SHP77 (cell line): Measurements from ENCODE around the gene SLC22A16.

Experiments
- DNase-seq, 2 experiments: peaks; one replicate each; lab custom pipeline; 2025; lab: John Stamatoyannopoulos, UW

Gene SLC22A16

DNA sequence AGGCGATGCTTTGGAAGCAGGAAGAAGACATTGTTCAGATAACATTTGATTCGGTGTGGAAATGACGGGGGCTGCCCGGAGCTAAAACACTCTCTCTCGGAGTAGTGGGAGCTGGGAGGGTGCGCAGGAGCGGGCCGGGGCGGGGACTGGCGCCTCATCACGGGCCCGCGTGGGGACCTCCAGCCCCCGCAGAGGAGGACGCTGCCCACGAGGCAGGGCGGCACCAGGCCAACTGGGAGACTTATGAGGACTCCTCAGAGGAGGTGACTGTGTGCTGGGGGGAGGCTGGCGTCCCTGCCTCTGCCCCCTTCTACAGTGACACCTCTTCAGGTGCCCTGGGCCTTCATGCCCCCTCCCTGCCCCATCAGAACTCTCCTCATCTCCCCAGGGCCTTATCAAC lies 76.2 kb downstream of the SLC22A16 start:
- no peak for DNase-seq

DNA sequence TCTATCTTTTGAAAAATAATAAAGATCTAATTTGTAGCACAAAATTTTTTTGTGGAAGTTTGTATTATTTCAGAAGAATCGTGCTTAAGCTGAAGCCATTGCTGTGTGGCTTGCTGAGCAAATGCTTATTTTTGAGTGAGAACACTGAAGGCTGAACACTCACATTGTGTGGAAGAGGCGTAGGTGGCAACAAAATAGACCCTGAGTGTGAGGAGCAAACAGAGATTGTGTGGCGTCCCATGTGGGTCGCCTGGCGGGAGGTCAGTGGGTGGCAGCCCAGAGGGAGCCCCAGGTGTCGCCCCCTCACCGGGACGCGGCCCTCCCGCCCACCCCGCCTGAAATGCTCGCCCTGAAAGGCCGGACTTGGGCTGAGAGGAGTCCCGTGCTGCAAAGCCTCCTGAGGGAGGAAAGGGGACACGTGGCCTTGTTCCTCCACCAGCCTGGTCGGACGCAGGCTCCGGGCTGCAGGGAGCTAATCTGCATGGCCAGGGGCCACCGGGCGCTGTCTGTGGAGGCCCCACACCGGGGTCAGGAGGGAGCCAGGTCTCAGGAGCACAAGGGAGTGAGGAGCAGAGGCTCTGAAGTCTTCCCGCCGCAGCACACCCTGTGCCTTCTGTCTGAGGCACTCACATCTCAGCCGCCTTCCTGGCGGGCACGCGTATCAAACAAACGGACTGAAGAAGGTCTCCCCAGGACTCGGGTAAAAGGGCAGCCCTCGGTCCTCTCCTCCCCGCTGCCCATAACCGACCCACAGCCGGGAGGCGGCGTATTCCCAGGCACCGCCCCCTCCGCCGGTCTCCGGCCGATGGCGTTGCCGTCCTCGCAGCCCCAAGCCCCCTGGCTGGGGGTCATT lies 77.0 kb downstream of the SLC22A16 start:
- DNase-seq: no peak

DNA sequence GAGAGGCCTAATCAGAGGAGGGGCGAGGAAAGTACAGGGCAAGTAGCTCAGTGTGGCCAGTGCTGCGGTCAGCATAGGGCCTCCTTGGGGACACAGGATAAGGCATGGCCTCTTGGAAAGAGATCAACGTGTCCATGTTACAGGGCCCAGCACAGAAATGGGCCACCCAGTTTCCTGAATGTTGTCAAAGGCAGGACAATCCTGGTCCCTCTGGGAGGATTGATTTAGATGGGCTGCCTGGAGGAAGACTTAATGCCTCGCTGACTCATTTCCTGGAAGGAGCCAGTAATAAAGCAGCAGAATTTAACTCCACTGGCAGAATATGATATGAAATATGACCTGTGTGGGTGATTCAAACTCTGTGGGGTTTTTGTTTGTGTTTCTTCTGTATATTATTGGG lies 77.6 kb downstream of the SLC22A16 start:
- no peak for DNase-seq

DNA sequence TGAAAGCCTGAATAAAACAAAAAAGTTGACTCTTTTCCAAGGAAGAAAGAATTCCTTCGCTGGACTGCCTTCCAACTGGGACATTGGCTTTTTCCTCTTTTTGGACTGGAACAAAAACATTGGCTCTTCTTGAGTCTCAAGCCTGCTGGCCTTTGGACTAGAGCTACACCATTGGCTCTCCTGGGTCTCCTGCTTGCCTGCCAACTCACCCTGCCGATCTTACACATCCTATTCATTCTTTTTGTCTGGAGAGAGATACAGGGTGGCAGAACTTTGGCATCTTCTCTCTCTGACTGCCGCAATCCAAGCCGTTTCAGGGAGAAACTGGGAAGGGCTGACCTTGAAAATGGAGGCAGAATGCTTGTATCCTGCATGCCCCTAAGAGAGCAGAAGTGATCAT lies 81.2 kb downstream of the SLC22A16 start:
- DNase-seq: no peak

DNA sequence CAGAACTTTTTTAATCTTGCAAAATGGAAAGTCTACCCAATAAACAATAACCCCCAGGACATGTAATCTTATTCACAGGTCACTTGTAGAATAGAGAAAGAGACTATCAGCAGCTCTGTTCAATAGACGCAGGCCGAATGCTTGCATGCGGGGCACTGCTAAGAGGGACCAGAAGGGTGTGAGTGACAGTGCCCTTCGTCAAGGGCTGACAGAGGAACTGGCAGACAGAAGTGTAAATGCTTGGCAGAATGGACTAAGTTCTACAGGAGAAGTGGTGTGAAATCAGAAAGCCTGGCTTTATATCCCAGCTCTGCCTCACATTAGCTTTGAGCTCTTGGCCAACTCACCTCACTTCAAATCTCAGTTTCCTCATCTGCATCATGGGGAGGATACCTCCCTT lies 82.0 kb downstream of the SLC22A16 start:
- DNase-seq: no peak

DNA sequence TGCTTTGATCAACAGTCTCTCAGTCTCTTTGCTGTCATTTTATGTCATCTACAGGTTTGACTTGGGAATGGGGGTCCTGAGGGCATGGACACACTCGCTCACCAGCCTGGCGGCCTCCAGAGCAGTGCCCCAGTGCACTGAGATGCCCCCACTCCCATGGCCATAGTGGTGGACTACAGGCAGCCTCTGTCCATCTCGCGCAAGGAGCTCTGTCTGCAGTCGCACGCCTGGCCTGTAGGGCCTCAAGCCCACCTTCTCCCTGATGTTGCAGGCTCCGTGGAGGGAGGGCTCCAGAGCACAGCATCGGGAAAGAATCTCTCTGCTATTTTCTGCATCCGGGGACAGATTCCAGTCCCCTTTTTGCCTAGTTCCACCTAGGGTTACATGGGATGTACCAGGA lies 83.7 kb downstream of the SLC22A16 start:
- DNase-seq: no peak

DNA sequence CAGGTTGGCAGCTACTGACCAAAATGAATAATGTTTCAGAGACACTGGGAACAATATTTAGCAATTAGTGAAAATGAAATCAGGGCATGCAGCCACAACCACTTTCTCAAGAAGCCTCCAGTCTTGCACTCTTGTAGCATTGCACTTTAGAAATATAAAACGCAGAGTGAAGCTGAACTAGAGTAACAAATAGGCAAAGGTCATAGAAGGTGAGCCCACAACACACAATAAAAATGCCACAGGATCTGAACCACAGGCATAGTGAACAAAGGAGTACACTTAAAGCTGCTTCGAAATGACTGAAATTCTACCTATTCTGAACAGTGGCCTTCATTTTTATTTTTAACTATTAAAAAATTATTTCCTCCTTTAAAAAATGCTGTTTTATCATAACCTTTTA lies 86.0 kb downstream of the SLC22A16 start:
- no peak for DNase-seq

DNA sequence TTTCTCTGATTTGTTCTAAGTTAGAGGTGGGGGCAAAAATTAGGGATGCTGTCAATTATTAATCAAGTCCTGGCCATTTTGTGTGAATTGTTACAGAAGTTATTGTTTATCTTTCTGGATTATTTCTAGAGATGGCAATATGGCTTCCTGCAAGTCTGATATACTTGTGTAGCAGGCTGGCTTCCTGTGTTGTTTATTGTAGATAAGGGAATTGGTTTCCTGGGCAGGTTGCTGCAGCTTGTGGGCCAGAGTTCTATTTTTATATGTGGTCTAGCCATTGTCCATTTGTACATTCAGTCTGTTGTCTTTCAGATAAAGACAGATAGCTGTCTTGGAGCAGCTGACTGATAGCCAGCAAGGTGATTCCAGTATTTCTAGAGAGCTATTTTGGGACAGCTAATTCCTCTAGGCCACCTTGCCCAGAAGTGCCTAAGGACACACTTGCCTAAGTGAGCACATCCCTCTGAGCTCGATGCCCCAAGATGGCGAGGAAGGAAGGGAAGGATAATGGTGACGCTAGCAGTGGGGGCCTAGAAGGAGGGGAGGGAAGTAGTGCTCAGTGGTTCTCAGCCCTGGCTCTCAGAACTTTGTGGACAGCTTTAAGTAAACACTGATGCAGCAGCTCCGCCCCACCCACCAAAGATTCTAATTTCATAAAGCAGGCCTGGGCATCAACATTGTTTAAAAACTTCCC lies 86.6 kb downstream of the SLC22A16 start:
- no peak for DNase-seq

DNA sequence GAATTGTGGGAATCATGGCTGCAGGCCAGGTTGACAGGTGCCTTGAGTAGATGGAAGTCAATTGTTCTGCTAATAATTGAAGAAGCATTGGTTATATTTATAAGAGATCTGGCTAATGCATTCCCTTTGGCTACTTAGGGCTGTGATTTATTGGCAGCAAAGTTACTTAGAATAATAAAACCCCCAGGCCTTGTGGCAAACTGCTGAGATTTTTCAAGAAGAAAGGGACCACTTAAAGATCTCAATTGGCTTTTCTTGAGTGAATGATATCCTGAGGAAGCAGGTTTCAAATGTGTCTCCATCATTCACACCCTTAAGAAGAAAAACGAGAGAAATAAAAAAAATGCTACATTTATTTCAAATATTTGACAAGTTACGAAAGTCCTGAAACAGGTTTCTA lies 88.4 kb downstream of the SLC22A16 start:
- no peak for DNase-seq

DNA sequence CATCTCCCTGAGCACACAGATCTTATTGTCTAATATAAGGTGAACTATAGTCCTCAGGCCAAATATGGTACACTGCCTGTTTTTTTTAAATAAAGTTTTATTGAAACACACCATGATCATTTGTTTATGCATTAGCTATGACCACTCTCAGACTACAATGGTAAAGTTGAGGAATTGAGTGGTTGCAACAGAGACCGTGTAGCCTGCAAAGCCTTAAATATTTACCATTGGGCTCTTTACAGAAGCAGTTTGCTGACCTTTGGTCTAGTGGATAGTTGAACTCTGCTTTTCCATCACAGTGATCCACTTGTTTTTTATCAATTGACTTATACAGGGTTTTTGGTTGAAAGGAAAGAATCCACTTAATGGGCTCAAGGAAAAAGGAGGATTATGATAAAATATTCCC lies 91.0 kb downstream of the SLC22A16 start:
- DNase-seq: no peak

DNA sequence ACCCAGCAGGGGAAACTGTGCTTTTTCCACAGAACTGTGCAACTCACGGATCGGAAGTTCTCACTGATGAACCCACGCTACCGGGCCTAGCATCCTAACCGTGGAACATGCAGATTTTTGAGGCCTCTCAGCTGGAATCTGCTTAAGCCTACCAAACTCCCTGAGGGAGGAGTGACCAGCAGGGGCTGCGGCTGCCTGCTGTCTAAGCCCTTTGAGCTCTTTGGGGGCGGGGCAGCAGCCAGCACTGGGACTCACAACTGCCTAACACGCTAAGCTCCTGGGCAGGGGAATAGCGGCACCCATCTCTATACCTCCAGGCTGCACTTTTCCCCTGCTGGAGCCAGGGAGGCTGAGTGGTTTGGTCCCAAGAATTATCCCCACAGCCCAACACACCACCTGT lies 97.9 kb downstream of the SLC22A16 start:
- no peak for DNase-seq
